H9 (cell line): ENCODE data around the gene ANKRD27. TPM values are rescaled to one million over a fixed set of nuclear protein-coding genes. Genes with fewer than 3 reads are reported as not detected.
A peak's percentile ranks its signal among the peaks of the same experiment; 100 is the strongest.

Source experiments
- DNase-seq: peaks from one replicate; pipeline ENCODE4 v3.0.0-alpha.2; 2017
- H2AFZ ChIP-seq: one replicate; pipeline ENCODE4 v1.6.1; 2013; ENCODE audit warnings: mild to moderate bottlenecking, low read length, control low read depth, moderate library complexity
- H2AK5ac ChIP-seq: 2 replicates; pipeline ENCODE4 v1.6.1; 2013; ENCODE audit warnings: low read length, control low read depth, mixed read lengths; ENCODE audit not compliant: insufficient read length
- H2BK120ac ChIP-seq: one replicate; pipeline ENCODE4 v1.6.1; 2013; ENCODE audit warnings: low read depth, mild to moderate bottlenecking, low read length, control low read depth, inconsistent platforms; ENCODE audit not compliant: poor library complexity, severe bottlenecking
- H2BK12ac ChIP-seq: 2 replicates; pipeline ENCODE4 v1.6.1; 2013; ENCODE audit warnings: low read length, control low read depth, mixed read lengths, low read depth; ENCODE audit not compliant: insufficient read length
- H2BK15ac ChIP-seq: 2 replicates; pipeline ENCODE4 v1.6.1; 2013; ENCODE audit warnings: low read depth, low read length, control low read depth
- H2BK20ac ChIP-seq: one replicate; pipeline ENCODE4 v1.6.1; 2013; ENCODE audit warnings: low read depth, mild to moderate bottlenecking, low read length, control low read depth, inconsistent platforms; ENCODE audit not compliant: poor library complexity, severe bottlenecking
- H2BK5ac ChIP-seq: 2 replicates; pipeline ENCODE4 v1.6.1; 2013; ENCODE audit warnings: low read length, control low read depth, mixed read lengths; ENCODE audit not compliant: insufficient read length
- H3K14ac ChIP-seq: 2 replicates; pipeline ENCODE4 v1.6.1; 2013; ENCODE audit warnings: low read length, control low read depth; ENCODE audit not compliant: insufficient read depth
- H3K18ac ChIP-seq: 2 replicates; pipeline ENCODE4 v1.6.1; 2013; ENCODE audit warnings: low read depth, mild to moderate bottlenecking, mixed read lengths, low read length, control low read depth; ENCODE audit not compliant: insufficient read length
- H3K23ac ChIP-seq: 2 replicates; pipeline ENCODE4 v1.6.1; 2013; ENCODE audit warnings: low read length, control low read depth, mixed read lengths, low read depth; ENCODE audit not compliant: insufficient read length
- H3K23me2 ChIP-seq: 2 replicates; pipeline ENCODE4 v1.6.1; 2013; ENCODE audit warnings: low read depth, mild to moderate bottlenecking, mixed read lengths, low read length, control low read depth; ENCODE audit not compliant: insufficient read length, poor library complexity, severe bottlenecking
- H3K27ac ChIP-seq: 2 replicates; pipeline ENCODE4 v1.5.1; 2013; ENCODE audit warnings: low read length, control low read depth, mixed read lengths, low read depth; ENCODE audit not compliant: insufficient read length
- H3K27me3 ChIP-seq: 2 replicates; pipeline ENCODE4 v1.6.1; 2013; ENCODE audit warnings: low read length, control low read depth, inconsistent platforms; ENCODE audit not compliant: insufficient read depth
- H3K4ac ChIP-seq: 2 replicates; pipeline ENCODE4 v1.6.1; 2013; ENCODE audit warnings: low read depth, mild to moderate bottlenecking, control low read depth, inconsistent platforms, low read length, moderate library complexity
- H3K4me1 ChIP-seq: 2 replicates; pipeline ENCODE4 v1.6.1; 2013; ENCODE audit warnings: low read length, control low read depth, inconsistent platforms; ENCODE audit not compliant: insufficient read depth
- H3K4me2 ChIP-seq: 2 replicates; pipeline ENCODE4 v1.6.1; 2013; ENCODE audit warnings: low read length, control low read depth, mixed read lengths; ENCODE audit not compliant: insufficient read length, insufficient read depth
- H3K56ac ChIP-seq: 2 replicates; pipeline ENCODE4 v1.6.1; 2013; ENCODE audit warnings: low read depth, mild to moderate bottlenecking, mixed read lengths, low read length, control low read depth; ENCODE audit not compliant: insufficient read length
- H3K79me1 ChIP-seq: 2 replicates; pipeline ENCODE4 v1.6.1; 2013; ENCODE audit warnings: low read depth, mild to moderate bottlenecking, moderate library complexity, low read length, control low read depth, inconsistent platforms; ENCODE audit not compliant: insufficient read depth, poor library complexity, severe bottlenecking
- H3K79me2 ChIP-seq: 2 replicates; pipeline ENCODE4 v1.6.1; 2013; ENCODE audit warnings: low read length, control low read depth, inconsistent platforms; ENCODE audit not compliant: insufficient read depth
- H3K9ac ChIP-seq: 2 replicates; pipeline ENCODE4 v1.6.1; 2013; ENCODE audit warnings: low read length, control low read depth, mixed read lengths; ENCODE audit not compliant: insufficient read length; ENCODE audit errors: extremely low read depth
- H3K9me3 ChIP-seq: one replicate; pipeline ENCODE4 v1.6.1; 2013; ENCODE audit warnings: low read depth, low read length, inconsistent platforms; ENCODE audit not compliant: control insufficient read depth
- H3T11ph ChIP-seq: one replicate; pipeline ENCODE4 v1.6.1; 2013; ENCODE audit warnings: mild to moderate bottlenecking, low read length, control low read depth, inconsistent platforms
- H4K20me1 ChIP-seq: one replicate; pipeline ENCODE4 v1.6.1; 2013; ENCODE audit not compliant: control insufficient read depth, insufficient read length, insufficient read depth
- H4K5ac ChIP-seq: 2 replicates; pipeline ENCODE4 v1.6.1; 2013; ENCODE audit warnings: low read depth, mild to moderate bottlenecking, mixed read lengths, low read length, control low read depth; ENCODE audit not compliant: insufficient read length
- H4K8ac ChIP-seq: replicated peaks from 2 replicates; pipeline ENCODE4 v1.6.1; 2013; ENCODE audit warnings: low read length, control low read depth, mixed read lengths, low read depth; ENCODE audit not compliant: insufficient read length
- H4K91ac ChIP-seq: 2 replicates; pipeline ENCODE4 v1.6.1; 2013; ENCODE audit warnings: low read depth, mild to moderate bottlenecking, moderate library complexity, mixed read lengths, low read length, control low read depth; ENCODE audit not compliant: insufficient read length
- H3K27ac Mint-ChIP-seq, 3 experiments: 2 replicates in 2 of 3; 3 replicates in 1 of 3; pipeline ENCODE4 v1.8.0; 2020 to 2021; ENCODE audit warnings: mixed read lengths in 3 of 3, mild to moderate bottlenecking in 1 of 3, moderate library complexity in 1 of 3
- H3K27me3 Mint-ChIP-seq: 2 replicates; pipeline ENCODE4 v1.8.0; 2021; ENCODE audit warnings: low read depth, mild to moderate bottlenecking, moderate library complexity, mixed read lengths
- H3K36me3 Mint-ChIP-seq, 3 experiments: 2 replicates in 2 of 3; 3 replicates in 1 of 3; pipeline ENCODE4 v1.8.0; 2020 to 2021; ENCODE audit warnings: low read depth in 3 of 3, mixed read lengths in 3 of 3; ENCODE audit not compliant: insufficient read depth in 1 of 3
- H3K4me1 Mint-ChIP-seq, 2 experiments: 2 replicates each; pipeline ENCODE4 v1.8.0; 2020; ENCODE audit warnings: mixed read lengths in 2 of 2
- H3K4me3 Mint-ChIP-seq, 2 experiments: 2 replicates in 1 of 2; 3 replicates in 1 of 2; pipeline ENCODE4 v1.8.0; 2020 to 2021; ENCODE audit warnings: mild to moderate bottlenecking in 2 of 2, mixed read lengths in 2 of 2, moderate library complexity in 1 of 2
- H3K9me3 Mint-ChIP-seq, 2 experiments: 2 replicates in 1 of 2; 3 replicates in 1 of 2; pipeline ENCODE4 v1.8.0; 2020; ENCODE audit warnings: mild to moderate bottlenecking in 2 of 2, mixed read lengths in 2 of 2, moderate library complexity in 1 of 2
- CTCF ChIP-seq: fragments of 200-600 bp; sonication (generic); conservative IDR thresholded peaks from 3 replicates; pipeline ENCODE4 v1.8.0; 2021; ENCODE audit warnings: antibody characterized with exemption, mild to moderate bottlenecking
- WGBS: extraction: QIAGEN DNeasy Blood & Tissue Kit; methylation state at CpG from one replicate; pipeline ENCODE4 v1.1.7; 2013; ENCODE audit warnings: missing lambda C conversion rate, low lambda C conversion rate, mixed read lengths; ENCODE audit not compliant: insufficient read length; ENCODE audit errors: extremely low coverage; 5-methylcytosine and 5-hydroxymethylcytosine counted together
- total RNA-seq: library from RNA; stranded (reverse); gene quantifications from 2 replicates; pipeline ENCODE4 v1.2.1, GENCODE V29; 2021

Gene ANKRD27
- total RNA-seq, 1 experiment from 2014 or later: 40.7 TPM

GRCh38 chr19:32580901-32581704, 93.9 kb downstream of the ANKRD27 start, which contains the start of gene PDCD5:
TSS of gene PDCD5 (plus strand) at chr19:32581190. CDS start at chr19:32581262, 72 bp downstream.
- Histone ChIP-seq H3K23me2 (peaks cover 4% of the 10 kb centered on the region), H3T11ph (no peak within 1 kb of the TSS), H2BK12ac (no peak within 1 kb of the TSS), H3K9ac (peak within 1 kb of the TSS; percentile 68), H3K14ac (0 out of 2 replicates have a peak within 1 kb of the TSS, but pooled peaks have one; percentile 82), H3K27me3 (no peaks in the 10 kb centered on the region), H2BK5ac (no peak within 1 kb of the TSS), H4K8ac (no peak within 1 kb of the TSS), H3K56ac (no peak within 1 kb of the TSS), H2BK20ac (no peak within 1 kb of the TSS), H2AK5ac (no peak within 1 kb of the TSS), H3K4ac (no peak within 1 kb of the TSS), H3K18ac (no peak within 1 kb of the TSS), H4K5ac (no peak within 1 kb of the TSS), H4K20me1 (no peaks in the 10 kb centered on the region), H3K4me2 (peak within 1 kb of the TSS; percentile 85), H3K23ac (no peak within 1 kb of the TSS), H3K9me3 (no peaks in the 10 kb centered on the region), H4K91ac (no peak within 1 kb of the TSS), H3K4me1 (no peaks in the 10 kb centered on the region), H2BK120ac (no peak within 1 kb of the TSS), H3K79me2 (peaks cover 2% of the 10 kb centered on the region; the same call in 1 of the 2 replicates), H2AFZ (no peak within 1 kb of the TSS), H3K27ac (no peak within 1 kb of the TSS), H3K79me1 (peaks cover 5% of the 10 kb centered on the region), H2BK15ac (no peak within 1 kb of the TSS)
- Mint-ChIP-seq H3K4me1 (peaks cover 8 to 9% of the 10 kb centered on the region in 2 experiments; a peak in 3 of 4 replicates), H3K9me3 (no peaks in the 10 kb centered on the region), H3K27ac (peak within 1 kb of the TSS in 1 of 3 experiments; percentile 68; a peak in 2 of 7 replicates), H3K27me3 (peaks cover 31% of the 10 kb centered on the region), H3K36me3 (peaks cover 14 to 38% (median 33%) of the 10 kb centered on the region in 3 experiments), H3K4me3 (peak within 1 kb of the TSS; percentile 92 to 94)
- TF ChIP-seq CTCF: no peak
- DNase-seq: peak; percentile 92
- no CpG with 5 or more reads among the region's 81 CpGs for WGBS
